GM12878 (cell line): ENCODE data around the gene ADGRD1. TPM values are rescaled to one million over a fixed set of nuclear protein-coding genes. Genes with fewer than 3 reads are reported as not detected.

Experiments used
- ATAC-seq: fragments of 200-7000 bp; cut with Tn5 transposase; 3 replicates; pipeline ENCODE4 v1.9.1; 2020; ENCODE audit warnings: mild to moderate bottlenecking, moderate library complexity
- BruUV-seq: library from RNA; stranded (reverse); fragments of 400-500 nt; replicated peaks from 2 replicates; lab custom pipeline; 2021; lab: Mats Ljungman, UMichigan
- CTCF ChIA-PET: fragments of 300-600 bp; sonication (Branson Sonifier 250); formaldehyde crosslinking; extraction: SDS; loops from one replicate; lab custom pipeline; 2021; ENCODE audit warnings: inconsistent platforms; lab: Yijun Ruan, JAX
- POLR2A ChIA-PET: fragments of 350-600 bp; formaldehyde crosslinking; extraction: SDS; loops from one replicate; lab custom pipeline; 2021; ENCODE audit warnings: inconsistent platforms; lab: Charles Lee
- RAD21 ChIA-PET: fragments of 300-600 bp; sonication (Branson Sonifier 250); formaldehyde crosslinking; loops from one replicate; lab custom pipeline; 2023; ENCODE audit warnings: antibody characterized with exemption; ENCODE audit not compliant: unreplicated experiment; lab: Charles Lee
- SMC1A ChIA-PET: fragments of 300-600 bp; sonication (Branson Sonifier 250); formaldehyde crosslinking; loops from one replicate; lab custom pipeline; 2023; ENCODE audit not compliant: unreplicated experiment, uncharacterized antibody; lab: Charles Lee
- DNase-seq: peaks from one replicate; pipeline ENCODE4 v3.0.0-alpha.2; 2011; ENCODE audit warnings: low read depth, low spot score
- FAIRE-seq: peaks from 3 replicates; lab custom pipeline; 2011; peaks lifted over from hg19 to GRCh38; lab: Jason Lieb, UNC
- H2AFZ ChIP-seq: 2 replicates; pipeline ENCODE4 v1.6.0; 2011; ENCODE audit warnings: low read depth, low read length, control low read depth; ENCODE audit not compliant: control insufficient read depth
- H3K27ac ChIP-seq: 2 replicates; pipeline ENCODE4 v1.5.1; 2011; ENCODE audit warnings: control low read depth; ENCODE audit not compliant: control insufficient read depth, insufficient read depth
- H3K27me3 ChIP-seq, 2 experiments: replicated peaks in 1 of 2; 2 replicates each; pipeline versions ENCODE4 v1.6.0 to v1.6.1; 2011; ENCODE audit warnings: low read length in 1 of 2; ENCODE audit not compliant: control insufficient read depth in 2 of 2, insufficient read depth in 2 of 2
- H3K36me3 ChIP-seq, 2 experiments: 2 replicates each; pipeline ENCODE4 v1.5.1; 2011; ENCODE audit warnings: low read length in 1 of 2; ENCODE audit not compliant: control insufficient read depth in 2 of 2, insufficient read depth in 2 of 2
- H3K4me1 ChIP-seq: 2 replicates; pipeline ENCODE4 v1.6.1; 2011; ENCODE audit warnings: mild to moderate bottlenecking, low read length, moderate library complexity, mixed read lengths; ENCODE audit not compliant: control insufficient read depth, insufficient read depth
- H3K4me2 ChIP-seq: 2 replicates; pipeline ENCODE4 v1.6.0; 2011; ENCODE audit warnings: control low read depth; ENCODE audit not compliant: control insufficient read depth, insufficient read depth
- H3K4me3 ChIP-seq: fragments of 200-600 bp; sonication (generic); 2 replicates; pipeline ENCODE4 v1.5.1; 2016
- H3K79me2 ChIP-seq: 2 replicates; pipeline ENCODE4 v1.6.0; 2011; ENCODE audit warnings: low read length; ENCODE audit not compliant: control insufficient read depth, insufficient read depth
- H3K9ac ChIP-seq: 2 replicates; pipeline ENCODE4 v1.8.0; 2011; ENCODE audit warnings: low read length, control low read depth, mixed read lengths; ENCODE audit not compliant: control insufficient read depth, insufficient read depth
- H3K9me3 ChIP-seq: replicated peaks from 3 replicates; pipeline ENCODE4 v1.5.1; 2011; ENCODE audit warnings: mild to moderate bottlenecking, low read length; ENCODE audit not compliant: control insufficient read depth, insufficient read depth
- H4K20me1 ChIP-seq: 2 replicates; pipeline ENCODE4 v1.6.0; 2011; ENCODE audit not compliant: control insufficient read depth, insufficient read depth
- ASH2L ChIP-seq: fragments of 300-600, 200-600 bp; sonication (generic); IDR thresholded peaks from 2 replicates; pipeline ENCODE4 v1.6.1; 2017; ENCODE audit warnings: low read depth, mild to moderate bottlenecking, borderline replicate concordance
- BCL11A ChIP-seq: IDR thresholded peaks from 2 replicates; pipeline ENCODE4 v1.6.1; 2011; ENCODE audit warnings: low read depth, low read length
- CBX5 ChIP-seq: sonication (generic); IDR thresholded peaks from 2 replicates; pipeline ENCODE4 v1.6.1; 2016; ENCODE audit warnings: low read depth, moderate library complexity, mild to moderate bottlenecking, inconsistent platforms
- CHD4 ChIP-seq: fragments of 200-600 bp; sonication (generic); IDR thresholded peaks from 2 replicates; pipeline ENCODE4 v1.6.1; 2016; ENCODE audit warnings: mild to moderate bottlenecking
- CREB1 ChIP-seq: IDR thresholded peaks from 2 replicates; pipeline ENCODE4 v1.6.1; 2012; ENCODE audit warnings: low read depth, mild to moderate bottlenecking, inconsistent platforms
- DPF2 ChIP-seq: fragments of 450-650 bp; IDR thresholded peaks from 2 replicates; pipeline ENCODE4 v1.6.1; 2017; ENCODE audit warnings: mild to moderate bottlenecking
- FOXM1 ChIP-seq: IDR thresholded peaks from 2 replicates; pipeline ENCODE4 v1.6.1; 2012; ENCODE audit warnings: low read depth, mild to moderate bottlenecking, inconsistent platforms, low read length, moderate library complexity
- GATAD2B ChIP-seq: fragments of 450-650 bp; conservative IDR thresholded peaks from 2 replicates; pipeline ENCODE4 v1.6.1; 2017; ENCODE audit warnings: low read depth, mild to moderate bottlenecking, moderate library complexity
- JUNB ChIP-seq: IDR thresholded peaks from 2 replicates; pipeline ENCODE4 v1.6.1; 2016; ENCODE audit warnings: antibody characterized with exemption, mild to moderate bottlenecking
- NBN ChIP-seq: fragments of 450-650 bp; IDR thresholded peaks from 2 replicates; pipeline ENCODE4 v1.6.1; 2016
- NKRF ChIP-seq: fragments of 450-650 bp; conservative IDR thresholded peaks from 2 replicates; pipeline ENCODE4 v1.6.1; 2017; ENCODE audit warnings: mild to moderate bottlenecking, moderate library complexity
- NRF1 ChIP-seq: conservative IDR thresholded peaks from 2 replicates; pipeline ENCODE4 v1.6.1; 2011; ENCODE audit warnings: mild to moderate bottlenecking, low read depth, low read length, improper control_type of control experiment
- POLR2AphosphoS2 ChIP-seq: IDR thresholded peaks from 2 replicates; pipeline ENCODE4 v1.6.1; 2011; ENCODE audit warnings: low read depth, mild to moderate bottlenecking, low read length, improper control_type of control experiment, moderate library complexity
- RCOR1 ChIP-seq: conservative IDR thresholded peaks from 2 replicates; pipeline ENCODE4 v1.6.1; 2012; ENCODE audit warnings: low read depth, low read length, improper control_type of control experiment
- SIX5 ChIP-seq: IDR thresholded peaks from 2 replicates; pipeline ENCODE4 v1.6.1; 2011; ENCODE audit warnings: mild to moderate bottlenecking, low read depth, low read length, moderate library complexity; ENCODE audit not compliant: severe bottlenecking
- SMAD5 ChIP-seq: IDR thresholded peaks from 2 replicates; pipeline ENCODE4 v1.6.1; 2016; ENCODE audit warnings: antibody characterized with exemption, low read depth
- WGBS: methylation state at CpG from one replicate; pipeline ENCODE4 v1.1.6; 2016; ENCODE audit warnings: low lambda C conversion rate; ENCODE audit not compliant: insufficient replicate concordance, insufficient coverage; ENCODE audit errors: missing lambda C conversion rate; 5-methylcytosine and 5-hydroxymethylcytosine counted together
- in situ Hi-C: fragments of 300-500 bp; cut with MboI; formaldehyde crosslinking; loops from 9 replicates; pipeline ENCODE4 v1.14.3; 2018; ENCODE audit warnings: mixed read lengths
- intact Hi-C: fragments of 100-400 bp; cut with micrococcal nuclease; formaldehyde crosslinking; loops from one replicate; pipeline ENCODE4 v1.14.2; 2022; ENCODE audit not compliant: unreplicated experiment
- polyA plus RNA-seq, 11 experiments: library from polyadenylated mRNA; depleted of rRNA in 4 of 11; unstranded in 6 of 11; stranded (reverse) in 5 of 11; fragments of >200 nt; fragmentation: Nextera tagmentation in 4 of 11; fragmentation: Illumina TruSeq in 1 of 11; extraction: Ambion mirVana in 4 of 11; extraction: Trizol in 1 of 11; gene quantifications; 1 replicate in 1 of 11; 2 replicates in 10 of 11; pipeline versions ENCODE4 v1.2.1 to v1.2.3, GENCODE V29; 2011 to 2016; ENCODE audit warnings: inconsistent platforms in 2 of 11, missing spikeins in 2 of 11, low read depth in 1 of 11
- total RNA-seq, 4 experiments: library from RNA; depleted of rRNA in 3 of 4; stranded (reverse); fragments of >200 nt in 3 of 4; fragmentation: Illumina TruSeq in 1 of 4; extraction: Trizol in 1 of 4; gene quantifications; 2 replicates each; pipeline versions ENCODE4 v1.2.1 to v1.2.3, GENCODE V29; 2013 to 2021
- TF ChIP-seq, protein P1 (sequence below): fragments of 450-650 bp; IDR thresholded peaks from 2 replicates; pipeline ENCODE4 v1.6.1; 2016; ENCODE audit warnings: mild to moderate bottlenecking
- TF ChIP-seq, protein P2 (sequence below): fragments of 450-650 bp; IDR thresholded peaks from 2 replicates; pipeline ENCODE4 v1.6.1; 2017; ENCODE audit warnings: mild to moderate bottlenecking, moderate library complexity

The ADGRD1 gene
- total and polyA plus RNA-seq, 10 of the 15 experiments (the other 5 are each of a cell fraction or from before 2014, with no cell fraction given), result 0.15 to 12.7 (median 1.2) TPM

DNA sequence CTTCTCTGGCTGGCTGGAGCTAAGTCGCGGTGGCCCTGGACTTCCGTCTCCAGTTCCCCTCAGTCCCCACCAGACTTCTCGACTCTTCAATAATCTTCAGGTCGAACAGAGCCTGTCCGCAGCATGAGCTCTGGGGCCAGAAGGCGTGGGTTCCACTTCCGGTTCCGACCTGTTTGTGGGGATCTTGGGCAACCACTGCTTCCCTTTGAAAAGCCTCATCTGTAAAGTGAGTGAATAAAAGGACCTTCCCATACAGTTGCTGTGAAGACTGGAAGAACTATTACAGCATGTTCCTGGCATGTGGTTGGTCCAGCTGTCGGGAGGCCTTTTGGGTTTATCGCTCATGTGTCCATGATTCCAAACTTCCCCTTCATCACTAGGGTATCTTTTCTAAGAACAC lies 19.4 kb downstream of the ADGRD1 start (continued):
- TF ChIP-seq NKRF, result no peak
- TF ChIP-seq RCOR1, result no peak
- TF ChIP-seq CBX5, result no peak
- no peak for TF ChIP-seq CHD4
- TF ChIP-seq SMAD5, result no peak
- TF ChIP-seq POLR2AphosphoS2, result no peak
- no peak for TF ChIP-seq GATAD2B
- TF ChIP-seq JUNB, result no peak
- TF ChIP-seq FOXM1, result no peak
- TF ChIP-seq DPF2, result no peak

DNA sequence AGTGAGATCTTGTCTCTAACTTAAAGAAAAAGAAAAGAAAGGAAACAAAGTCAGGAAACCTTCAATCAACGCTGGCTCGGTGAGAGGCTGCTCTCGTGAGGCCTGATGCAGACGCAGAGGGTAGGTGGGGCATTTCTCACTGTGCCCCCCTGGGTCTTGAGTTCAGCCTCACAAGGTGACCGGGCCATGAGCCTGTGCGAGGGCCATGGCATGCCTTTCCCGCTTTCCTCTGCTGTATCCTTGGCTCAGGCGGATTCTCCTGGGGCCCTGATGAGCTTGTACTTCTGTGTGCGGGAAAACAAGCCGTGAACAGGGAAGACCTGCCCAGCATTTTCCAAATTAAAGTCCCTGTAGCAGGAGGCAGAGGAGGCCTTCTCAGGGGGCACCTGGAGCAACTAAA lies 20.2 kb downstream of the ADGRD1 start:
- no peak for ATAC-seq
- CTCF ChIA-PET, result no interaction called here
- Histone ChIP-seq H3K79me2 (no peaks in the 10 kb centered on the region), H3K27me3 (no peaks in the 10 kb centered on the region), H2AFZ (no peak overlapping the region), H3K27ac (no peak overlapping the region), H3K9ac (no peak overlapping the region), H3K36me3 (no peaks in the 10 kb centered on the region), H3K4me3 (no peak overlapping the region), H4K20me1 (no peaks in the 10 kb centered on the region), H3K4me1 (0 out of 2 replicates have a peak, but pooled peaks cover 5% of the 10 kb centered on the region), H3K4me2 (no peak overlapping the region), H3K9me3 (no peaks in the 10 kb centered on the region)
- TF ChIP-seq NBN (no peak), BCL11A (no peak), ASH2L (no peak), SIX5 (no peak), CREB1 (no peak), NRF1 (no peak)
- TF ChIP-seq, protein P1, sequence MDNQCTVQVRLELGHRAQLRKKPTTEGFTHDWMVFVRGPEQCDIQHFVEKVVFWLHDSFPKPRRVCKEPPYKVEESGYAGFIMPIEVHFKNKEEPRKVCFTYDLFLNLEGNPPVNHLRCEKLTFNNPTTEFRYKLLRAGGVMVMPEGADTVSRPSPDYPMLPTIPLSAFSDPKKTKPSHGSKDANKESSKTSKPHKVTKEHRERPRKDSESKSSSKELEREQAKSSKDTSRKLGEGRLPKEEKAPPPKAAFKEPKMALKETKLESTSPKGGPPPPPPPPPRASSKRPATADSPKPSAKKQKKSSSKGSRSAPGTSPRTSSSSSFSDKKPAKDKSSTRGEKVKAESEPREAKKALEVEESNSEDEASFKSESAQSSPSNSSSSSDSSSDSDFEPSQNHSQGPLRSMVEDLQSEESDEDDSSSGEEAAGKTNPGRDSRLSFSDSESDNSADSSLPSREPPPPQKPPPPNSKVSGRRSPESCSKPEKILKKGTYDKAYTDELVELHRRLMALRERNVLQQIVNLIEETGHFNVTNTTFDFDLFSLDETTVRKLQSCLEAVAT, result no peak
- TF ChIP-seq, protein P2, sequence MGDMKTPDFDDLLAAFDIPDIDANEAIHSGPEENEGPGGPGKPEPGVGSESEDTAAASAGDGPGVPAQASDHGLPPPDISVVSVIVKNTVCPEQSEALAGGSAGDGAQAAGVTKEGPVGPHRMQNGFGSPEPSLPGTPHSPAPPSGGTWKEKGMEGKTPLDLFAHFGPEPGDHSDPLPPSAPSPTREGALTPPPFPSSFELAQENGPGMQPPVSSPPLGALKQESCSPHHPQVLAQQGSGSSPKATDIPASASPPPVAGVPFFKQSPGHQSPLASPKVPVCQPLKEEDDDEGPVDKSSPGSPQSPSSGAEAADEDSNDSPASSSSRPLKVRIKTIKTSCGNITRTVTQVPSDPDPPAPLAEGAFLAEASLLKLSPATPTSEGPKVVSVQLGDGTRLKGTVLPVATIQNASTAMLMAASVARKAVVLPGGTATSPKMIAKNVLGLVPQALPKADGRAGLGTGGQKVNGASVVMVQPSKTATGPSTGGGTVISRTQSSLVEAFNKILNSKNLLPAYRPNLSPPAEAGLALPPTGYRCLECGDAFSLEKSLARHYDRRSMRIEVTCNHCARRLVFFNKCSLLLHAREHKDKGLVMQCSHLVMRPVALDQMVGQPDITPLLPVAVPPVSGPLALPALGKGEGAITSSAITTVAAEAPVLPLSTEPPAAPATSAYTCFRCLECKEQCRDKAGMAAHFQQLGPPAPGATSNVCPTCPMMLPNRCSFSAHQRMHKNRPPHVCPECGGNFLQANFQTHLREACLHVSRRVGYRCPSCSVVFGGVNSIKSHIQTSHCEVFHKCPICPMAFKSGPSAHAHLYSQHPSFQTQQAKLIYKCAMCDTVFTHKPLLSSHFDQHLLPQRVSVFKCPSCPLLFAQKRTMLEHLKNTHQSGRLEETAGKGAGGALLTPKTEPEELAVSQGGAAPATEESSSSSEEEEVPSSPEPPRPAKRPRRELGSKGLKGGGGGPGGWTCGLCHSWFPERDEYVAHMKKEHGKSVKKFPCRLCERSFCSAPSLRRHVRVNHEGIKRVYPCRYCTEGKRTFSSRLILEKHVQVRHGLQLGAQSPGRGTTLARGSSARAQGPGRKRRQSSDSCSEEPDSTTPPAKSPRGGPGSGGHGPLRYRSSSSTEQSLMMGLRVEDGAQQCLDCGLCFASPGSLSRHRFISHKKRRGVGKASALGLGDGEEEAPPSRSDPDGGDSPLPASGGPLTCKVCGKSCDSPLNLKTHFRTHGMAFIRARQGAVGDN, result no peak
- 82% methylated on average over 10 of the region's 10 CpGs for WGBS
- intact Hi-C loops, result no loop called here
- RAD21 ChIA-PET, result no interaction called here
- no TSS peak for BruUV-seq
- no peak for DNase-seq
- in situ Hi-C loops, result no loop called here
- SMC1A ChIA-PET, result interaction anchor here (0.7 to 1.3 kb wide), 2 partner anchors 8 to 101 kb away, joined by 3 read pairs; no protein-coding TSS in a partner anchor
- no peak for FAIRE-seq
- POLR2A ChIA-PET, result no interaction called here
